Measurements from ENCODE around the gene OARD1.

OARD1 gene

DNA sequence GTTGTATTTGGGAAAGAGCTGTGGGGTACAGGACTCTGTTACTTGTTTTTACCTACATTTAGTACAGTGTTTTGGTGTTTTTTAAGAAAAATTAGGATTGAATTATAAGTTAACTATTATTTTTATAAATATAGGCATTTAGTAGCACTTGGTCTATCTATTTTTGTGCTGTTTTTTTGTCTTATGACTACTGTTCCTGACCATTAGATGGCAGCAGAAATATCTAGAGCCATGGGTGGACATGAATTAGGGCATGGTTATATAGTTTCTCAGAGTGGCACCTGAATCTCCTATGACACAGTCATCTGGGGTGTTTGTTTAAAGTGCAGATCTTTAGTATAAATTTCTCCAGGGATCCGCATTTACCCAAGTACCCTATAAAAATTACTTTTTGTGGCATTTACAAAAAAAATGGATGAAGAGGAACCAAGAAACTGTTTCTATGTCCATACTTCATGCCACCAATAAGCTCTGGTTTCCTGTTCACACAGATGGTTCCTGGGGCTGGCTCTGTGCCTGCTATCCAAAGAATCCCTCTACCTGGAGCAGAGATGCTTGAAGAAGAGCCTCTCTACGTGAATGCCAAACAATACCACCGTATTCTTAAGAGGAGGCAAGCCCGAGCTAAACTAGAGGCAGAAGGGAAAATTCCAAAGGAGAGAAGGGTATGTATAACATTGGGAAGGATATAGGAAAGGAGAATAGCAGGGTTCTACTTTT is 20.4 kb upstream of the OARD1 start:
- Histone ChIP-seq H3K9me3 (ENCODE audit: control insufficient read depth in 1 of 2, low read length in 2 of 2) (no peaks in the 10 kb centered on the region), H3K9ac (ENCODE audit: low read depth in 1 of 2, low read length in 2 of 2) (no peak overlapping the region), H3K27ac (ENCODE audit: low read depth, low read length) (no peak overlapping the region), H3K27me3 (ENCODE audit: control insufficient read depth in 1 of 2, insufficient read depth in 2 of 2, low read length in 2 of 2) (no peaks in the 10 kb centered on the region), H3K36me3 (ENCODE audit: control insufficient read depth in 1 of 2, insufficient read depth in 2 of 2, low read length in 2 of 2) (peaks cover 73 to 91% of the 10 kb centered on the region in 2 donors), H3K4me3 (ENCODE audit: low read depth in 1 of 2, low read length in 2 of 2) (no peak overlapping the region), H3K4me1 (ENCODE audit: control insufficient read depth in 1 of 2, insufficient read depth in 2 of 2, low read length in 2 of 2) (no peaks in the 10 kb centered on the region)

DNA sequence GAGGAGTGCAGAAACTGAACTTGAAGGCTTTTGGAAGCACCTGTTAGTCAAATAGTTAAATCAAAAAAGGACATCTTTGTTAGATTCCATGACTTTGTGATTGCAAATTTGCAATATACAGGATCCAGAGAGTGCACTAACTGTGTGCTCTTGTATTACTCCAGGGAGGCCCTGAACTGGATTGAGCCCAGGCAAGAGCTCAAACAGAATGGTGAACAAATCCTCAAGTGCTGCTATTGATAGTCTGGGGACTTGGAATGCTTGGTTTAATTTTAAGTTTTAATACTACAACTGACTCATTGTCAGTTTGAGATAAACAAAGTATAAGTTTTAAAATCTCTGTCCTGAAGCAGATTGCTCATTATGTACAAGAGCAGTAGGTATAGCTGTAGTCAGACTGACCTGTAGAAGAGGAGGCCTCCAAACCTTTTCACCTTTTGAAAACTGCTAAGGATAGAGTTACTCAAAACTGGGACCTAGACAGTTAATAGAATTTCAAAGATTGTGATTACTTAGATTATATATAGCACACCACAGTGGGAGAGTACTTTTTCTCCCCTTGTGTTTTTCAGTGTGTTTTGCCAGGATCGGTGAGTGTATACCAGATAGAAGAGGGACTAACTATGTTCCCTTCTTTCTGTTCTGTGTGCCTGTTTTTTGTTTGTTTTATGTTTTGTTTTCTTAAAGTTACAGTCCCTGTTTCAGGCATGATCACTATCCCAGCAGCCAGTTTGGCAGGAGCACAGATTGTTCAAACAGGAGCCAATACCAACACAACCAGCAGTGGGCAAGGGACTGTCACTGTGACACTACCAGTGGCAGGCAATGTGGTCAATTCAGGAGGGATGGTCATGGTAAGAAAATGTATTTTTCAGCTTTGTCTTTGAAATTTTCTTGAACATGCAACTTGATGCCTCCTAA is 18.9 kb upstream of the OARD1 start:
- H3K27ac ChIP-seq (ENCODE audit: low read depth, low read length): no peak overlapping the region
- H3K36me3 ChIP-seq (ENCODE audit: control insufficient read depth in 1 of 2, insufficient read depth in 2 of 2, low read length in 2 of 2): peaks cover 64 to 83% of the 10 kb centered on the region in 2 donors
- no peak overlapping the region for H3K4me3 ChIP-seq (ENCODE audit: low read depth in 1 of 2, low read length in 2 of 2)
- H3K4me1 ChIP-seq (ENCODE audit: control insufficient read depth in 1 of 2, insufficient read depth in 2 of 2, low read length in 2 of 2): no peaks in the 10 kb centered on the region
- H3K9me3 ChIP-seq (ENCODE audit: control insufficient read depth in 1 of 2, low read length in 2 of 2): no peaks in the 10 kb centered on the region
- H3K9ac ChIP-seq (ENCODE audit: low read depth in 1 of 2, low read length in 2 of 2): no peak overlapping the region
- H3K27me3 ChIP-seq (ENCODE audit: control insufficient read depth in 1 of 2, insufficient read depth in 2 of 2, low read length in 2 of 2): no peaks in the 10 kb centered on the region

DNA sequence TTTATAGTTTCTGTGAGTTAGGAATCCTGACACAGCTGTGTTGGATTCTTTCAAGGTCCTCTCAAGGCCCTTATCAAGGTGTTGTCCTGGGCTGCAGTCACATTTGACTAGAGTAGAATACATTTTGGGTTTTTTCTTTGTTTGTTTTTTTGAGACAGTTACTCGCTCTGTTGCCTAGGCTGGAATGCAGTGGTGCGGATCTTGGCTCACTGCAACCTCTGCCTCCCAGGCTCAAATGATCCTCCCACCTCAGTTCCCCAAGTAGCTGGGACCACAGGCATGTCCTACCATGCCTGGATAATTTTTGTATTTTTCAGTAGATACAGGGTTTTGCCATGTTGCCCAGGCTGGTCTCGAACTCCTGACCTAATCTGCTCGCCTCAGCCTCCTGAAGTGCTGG is 16.3 kb upstream of the OARD1 start:
- H3K36me3 ChIP-seq (ENCODE audit: control insufficient read depth in 1 of 2, insufficient read depth in 2 of 2, low read length in 2 of 2): peaks cover 52 to 75% of the 10 kb centered on the region in 2 donors
- H3K9ac ChIP-seq (ENCODE audit: low read depth in 1 of 2, low read length in 2 of 2): no peak overlapping the region
- no peaks in the 10 kb centered on the region for H3K27me3 ChIP-seq (ENCODE audit: control insufficient read depth in 1 of 2, insufficient read depth in 2 of 2, low read length in 2 of 2)
- H3K4me1 ChIP-seq (ENCODE audit: control insufficient read depth in 1 of 2, insufficient read depth in 2 of 2, low read length in 2 of 2): no peaks in the 10 kb centered on the region
- no peak overlapping the region for H3K4me3 ChIP-seq (ENCODE audit: low read depth in 1 of 2, low read length in 2 of 2)
- H3K27ac ChIP-seq (ENCODE audit: low read depth, low read length): no peak overlapping the region
- H3K9me3 ChIP-seq (ENCODE audit: control insufficient read depth in 1 of 2, low read length in 2 of 2): no peaks in the 10 kb centered on the region

DNA sequence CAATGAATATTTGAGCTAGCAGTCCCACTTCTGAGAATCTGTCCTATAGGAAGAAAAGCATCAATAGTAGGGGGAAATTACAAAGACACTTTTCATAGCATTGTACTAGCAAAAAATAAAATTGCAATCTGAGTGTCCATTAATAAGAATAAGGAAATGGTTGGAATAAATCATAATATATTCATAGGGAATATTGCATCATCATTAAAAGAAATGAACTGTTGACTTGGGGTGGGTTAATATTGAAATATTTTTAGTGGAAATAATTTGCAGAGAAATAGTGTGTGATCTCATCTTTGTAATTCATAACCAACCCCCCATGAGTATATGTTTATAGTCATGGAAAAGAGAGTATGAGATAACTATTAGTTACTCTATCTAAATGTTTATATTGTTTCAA is 13.0 kb upstream of the OARD1 start:
- Histone ChIP-seq H3K4me1 (ENCODE audit: control insufficient read depth in 1 of 2, insufficient read depth in 2 of 2, low read length in 2 of 2) (no peaks in the 10 kb centered on the region), H3K9ac (ENCODE audit: low read depth in 1 of 2, low read length in 2 of 2) (no peak overlapping the region), H3K27ac (ENCODE audit: low read depth, low read length) (no peak overlapping the region), H3K4me3 (ENCODE audit: low read depth in 1 of 2, low read length in 2 of 2) (no peak overlapping the region), H3K36me3 (ENCODE audit: control insufficient read depth in 1 of 2, insufficient read depth in 2 of 2, low read length in 2 of 2) (peaks cover 32 to 64% of the 10 kb centered on the region in 2 donors), H3K27me3 (ENCODE audit: control insufficient read depth in 1 of 2, insufficient read depth in 2 of 2, low read length in 2 of 2) (no peaks in the 10 kb centered on the region), H3K9me3 (ENCODE audit: control insufficient read depth in 1 of 2, low read length in 2 of 2) (no peaks in the 10 kb centered on the region)

DNA sequence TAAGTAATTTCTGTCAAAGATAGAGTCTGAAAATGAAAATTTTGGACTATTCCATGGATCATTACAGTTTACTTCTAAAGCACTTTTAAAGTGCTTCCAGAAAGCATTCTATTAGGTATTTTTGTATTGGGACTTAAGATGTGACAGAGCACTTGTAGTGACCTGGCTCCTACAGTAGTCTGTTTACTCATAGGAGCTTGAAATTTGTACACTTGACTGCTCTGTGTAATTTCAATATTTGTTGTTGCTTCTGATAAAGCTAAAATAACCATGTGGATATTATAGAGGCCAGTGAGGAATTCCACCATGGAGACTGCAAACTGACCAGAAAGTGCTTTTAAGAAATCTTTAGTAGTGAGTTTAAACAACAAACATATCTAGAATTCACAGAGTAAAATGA is 10.9 kb upstream of the OARD1 start:
- Histone ChIP-seq H3K4me3 (ENCODE audit: low read depth in 1 of 2, low read length in 2 of 2) (no peak overlapping the region), H3K36me3 (ENCODE audit: control insufficient read depth in 1 of 2, insufficient read depth in 2 of 2, low read length in 2 of 2) (peaks cover 30 to 50% of the 10 kb centered on the region in 2 donors), H3K9ac (ENCODE audit: low read depth in 1 of 2, low read length in 2 of 2) (no peak overlapping the region), H3K9me3 (ENCODE audit: control insufficient read depth in 1 of 2, low read length in 2 of 2) (no peaks in the 10 kb centered on the region), H3K27ac (ENCODE audit: low read depth, low read length) (no peak overlapping the region), H3K4me1 (ENCODE audit: control insufficient read depth in 1 of 2, insufficient read depth in 2 of 2, low read length in 2 of 2) (peaks cover 0 to 8% of the 10 kb centered on the region in 2 donors), H3K27me3 (ENCODE audit: control insufficient read depth in 1 of 2, insufficient read depth in 2 of 2, low read length in 2 of 2) (no peaks in the 10 kb centered on the region)

DNA sequence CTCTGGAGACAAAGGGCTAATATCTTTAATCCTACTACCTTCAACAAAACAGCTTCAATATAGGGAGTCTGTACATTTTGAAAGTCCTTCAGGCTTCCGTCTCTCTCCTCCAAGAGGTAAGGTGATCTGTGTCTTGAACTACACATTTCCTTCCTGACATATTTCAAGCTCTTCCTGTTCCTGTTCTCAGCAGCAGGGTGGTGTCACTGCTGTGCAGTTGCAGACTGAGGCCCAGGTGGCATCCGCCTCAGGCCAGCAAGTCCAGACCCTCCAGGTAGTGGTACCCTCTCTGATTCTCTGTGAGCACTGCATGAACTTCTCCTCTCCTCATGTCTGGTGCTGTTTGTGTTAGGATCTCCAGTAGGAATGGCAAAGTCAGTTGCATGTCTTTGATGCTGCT is 8.5 kb upstream of the OARD1 start:
- Histone ChIP-seq H3K9me3 (ENCODE audit: control insufficient read depth in 1 of 2, low read length in 2 of 2) (no peaks in the 10 kb centered on the region), H3K36me3 (ENCODE audit: control insufficient read depth in 1 of 2, insufficient read depth in 2 of 2, low read length in 2 of 2) (peaks cover 20 to 36% of the 10 kb centered on the region in 2 donors), H3K9ac (ENCODE audit: low read depth in 1 of 2, low read length in 2 of 2) (no peak overlapping the region), H3K4me3 (ENCODE audit: low read depth in 1 of 2, low read length in 2 of 2) (no peak overlapping the region), H3K27ac (ENCODE audit: low read depth, low read length) (no peak overlapping the region), H3K27me3 (ENCODE audit: control insufficient read depth in 1 of 2, insufficient read depth in 2 of 2, low read length in 2 of 2) (no peaks in the 10 kb centered on the region), H3K4me1 (ENCODE audit: control insufficient read depth in 1 of 2, insufficient read depth in 2 of 2, low read length in 2 of 2) (peaks cover 6 to 28% of the 10 kb centered on the region in 2 donors)

DNA sequence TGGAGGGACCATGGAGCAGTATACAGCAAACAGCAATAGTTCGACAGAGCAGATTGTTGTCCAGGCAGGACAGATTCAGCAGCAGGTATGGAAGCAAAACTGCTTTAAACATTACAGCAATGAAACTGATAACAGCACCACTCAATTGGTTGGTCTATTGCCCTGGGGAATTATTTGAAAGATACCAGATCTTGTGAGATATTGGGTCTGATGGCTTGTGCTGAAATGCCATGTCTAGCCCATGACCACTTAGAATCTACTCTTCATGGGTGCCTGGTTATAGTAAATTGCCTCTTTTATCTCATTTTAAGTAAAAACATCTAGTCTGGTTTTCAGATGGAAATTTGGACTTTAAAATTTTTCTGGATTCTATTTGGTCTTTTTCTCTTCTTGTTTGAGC is 6.9 kb upstream of the OARD1 start:
- Histone ChIP-seq H3K4me1 (ENCODE audit: control insufficient read depth in 1 of 2, insufficient read depth in 2 of 2, low read length in 2 of 2) (peaks cover 19 to 44% of the 10 kb centered on the region in 2 donors), H3K27ac (ENCODE audit: low read depth, low read length) (no peak overlapping the region), H3K27me3 (ENCODE audit: control insufficient read depth in 1 of 2, insufficient read depth in 2 of 2, low read length in 2 of 2) (no peaks in the 10 kb centered on the region), H3K9ac (ENCODE audit: low read depth in 1 of 2, low read length in 2 of 2) (no peak overlapping the region), H3K4me3 (ENCODE audit: low read depth in 1 of 2, low read length in 2 of 2) (no peak overlapping the region), H3K36me3 (ENCODE audit: control insufficient read depth in 1 of 2, insufficient read depth in 2 of 2, low read length in 2 of 2) (peaks cover 17 to 28% of the 10 kb centered on the region in 2 donors), H3K9me3 (ENCODE audit: control insufficient read depth in 1 of 2, low read length in 2 of 2) (no peaks in the 10 kb centered on the region)

DNA sequence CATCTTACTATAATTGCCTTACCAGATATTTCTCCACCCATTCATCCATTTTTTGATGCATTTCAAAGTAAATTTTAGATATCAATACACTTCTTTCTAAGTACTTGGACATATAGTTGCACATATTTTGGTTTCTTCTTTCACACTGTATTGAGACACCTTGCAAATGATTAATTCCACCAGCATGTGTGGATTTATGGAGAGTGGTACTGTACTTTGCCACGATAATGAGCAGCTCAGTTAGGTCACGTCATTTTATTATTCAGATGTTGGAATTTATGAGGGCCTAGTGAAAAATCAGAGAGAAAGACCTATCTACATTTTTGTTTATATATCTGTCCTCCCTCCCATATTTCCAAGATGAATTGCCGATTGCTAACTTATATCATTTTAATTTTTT is 5.9 kb upstream of the OARD1 start:
- no peaks in the 10 kb centered on the region for H3K27me3 ChIP-seq (ENCODE audit: control insufficient read depth in 1 of 2, insufficient read depth in 2 of 2, low read length in 2 of 2)
- peaks cover 22 to 44% of the 10 kb centered on the region in 2 donors for H3K4me1 ChIP-seq (ENCODE audit: control insufficient read depth in 1 of 2, insufficient read depth in 2 of 2, low read length in 2 of 2)
- peaks cover 13 to 18% of the 10 kb centered on the region in 2 donors for H3K36me3 ChIP-seq (ENCODE audit: control insufficient read depth in 1 of 2, insufficient read depth in 2 of 2, low read length in 2 of 2)
- H3K4me3 ChIP-seq (ENCODE audit: low read depth in 1 of 2, low read length in 2 of 2): no peak overlapping the region
- H3K9me3 ChIP-seq (ENCODE audit: control insufficient read depth in 1 of 2, low read length in 2 of 2): no peaks in the 10 kb centered on the region
- H3K27ac ChIP-seq (ENCODE audit: low read depth, low read length): no peak overlapping the region
- H3K9ac ChIP-seq (ENCODE audit: low read depth in 1 of 2, low read length in 2 of 2): no peak overlapping the region

DNA sequence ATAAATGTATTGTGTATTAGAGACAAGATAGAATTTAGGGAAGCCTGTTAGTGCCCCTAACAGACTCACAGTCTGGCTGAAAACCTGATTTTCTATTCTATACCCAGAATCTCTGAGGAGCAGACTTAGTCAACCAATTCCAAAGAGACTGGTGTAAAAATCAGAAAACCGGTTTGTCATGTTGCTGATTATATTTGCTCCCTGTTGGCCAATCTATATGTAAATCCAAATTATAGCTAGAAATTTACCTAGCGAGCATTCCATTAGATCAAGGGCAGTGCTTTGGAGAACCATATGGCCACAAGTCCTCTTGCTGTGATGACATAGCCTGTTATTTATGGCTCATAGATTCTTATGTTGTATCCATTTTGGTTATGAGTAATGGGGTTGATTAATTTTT is 5.4 kb upstream of the OARD1 start:
- Histone ChIP-seq H3K36me3 (ENCODE audit: control insufficient read depth in 1 of 2, insufficient read depth in 2 of 2, low read length in 2 of 2) (peaks cover 13 to 16% of the 10 kb centered on the region in 2 donors), H3K9ac (ENCODE audit: low read depth in 1 of 2, low read length in 2 of 2) (no peak overlapping the region), H3K4me3 (ENCODE audit: low read depth in 1 of 2, low read length in 2 of 2) (no peak overlapping the region), H3K9me3 (ENCODE audit: control insufficient read depth in 1 of 2, low read length in 2 of 2) (no peaks in the 10 kb centered on the region), H3K4me1 (ENCODE audit: control insufficient read depth in 1 of 2, insufficient read depth in 2 of 2, low read length in 2 of 2) (peaks cover 22 to 44% of the 10 kb centered on the region in 2 donors), H3K27ac (ENCODE audit: low read depth, low read length) (no peak overlapping the region), H3K27me3 (ENCODE audit: control insufficient read depth in 1 of 2, insufficient read depth in 2 of 2, low read length in 2 of 2) (no peaks in the 10 kb centered on the region)
